Tibial nerve (tissue), 4 donors: ENCODE measurements around the gene GPC2. TPM values are rescaled to one million over a fixed set of nuclear protein-coding genes. Genes with fewer than 3 reads are reported as not detected.

ENCODE experiments used
- DNase-seq, 2 donors: peaks; one replicate each; pipeline ENCODE4 v3.0.0-alpha.2; 2019; ENCODE audit warnings: low spot score in 2 of 2
- H3K27ac ChIP-seq, 4 donors: fragments of 200-600 bp; sonication (generic) in 3 of 4; one replicate each; pipeline ENCODE4 v1.5.1; 2017 to 2019; ENCODE audit warnings: mild to moderate bottlenecking in 1 of 4
- H3K27me3 ChIP-seq, 2 donors: fragments of 200-600 bp; sonication (generic) in 1 of 2; one replicate each; pipeline versions ENCODE4 v1.5.1 to v1.6.0; 2017 to 2019
- H3K36me3 ChIP-seq, 3 donors: fragments of 200-600 bp; sonication (generic); one replicate each; pipeline ENCODE4 v1.5.1; 2018 to 2019
- H3K4me1 ChIP-seq, 4 donors: fragments of 200-600 bp; sonication (generic) in 3 of 4; one replicate each; pipeline ENCODE4 v1.5.1; 2017 to 2019
- H3K4me3 ChIP-seq, 4 donors: fragments of 200-600 bp; sonication (generic) in 3 of 4; one replicate each; pipeline ENCODE4 v1.5.1; 2017 to 2019; ENCODE audit warnings: mild to moderate bottlenecking in 1 of 4, moderate library complexity in 1 of 4
- H3K9me3 ChIP-seq, 4 donors: fragments of 200-600 bp; sonication (generic) in 3 of 4; one replicate each; pipeline ENCODE4 v1.5.1; 2017 to 2019
- EP300 ChIP-seq, 2 donors: sonication (generic); formaldehyde crosslinking; IDR thresholded peaks; one replicate each; pipeline ENCODE4 v1.6.1; 2017; ENCODE audit warnings: antibody characterized with exemption in 2 of 2, mild to moderate bottlenecking in 1 of 2
- POLR2A ChIP-seq, 2 donors: fragments of 450-650 bp; IDR thresholded peaks; one replicate each; pipeline ENCODE4 v1.6.1; 2017; ENCODE audit warnings: antibody characterized with exemption in 2 of 2, mild to moderate bottlenecking in 2 of 2, moderate library complexity in 2 of 2
- WGBS, 2 donors: methylation state at CpG; one replicate each; pipeline ENCODE4 v1.1.5; 2018; 5-methylcytosine and 5-hydroxymethylcytosine counted together
- total RNA-seq, 4 donors: library from RNA; depleted of rRNA; stranded (reverse); fragments of >200 nt; gene quantifications; one replicate each; pipeline ENCODE4 v1.1.0, GENCODE V29; 2016
- TF ChIP-seq, protein P1 (sequence below), 5 experiments: fragments of 200-600 bp in 3 of 5; fragments of 450-650 bp in 2 of 5; sonication (generic) in 3 of 5; IDR thresholded peaks; one replicate each; pipeline ENCODE4 v1.5.1; 2016 to 2019; ENCODE audit warnings: antibody characterized with exemption in 5 of 5, mild to moderate bottlenecking in 3 of 5, moderate library complexity in 2 of 5

GPC2 gene
- total RNA-seq, 4 donors from 2014 or later, result 1.1 to 3.1 (median 1.7) TPM

GRCh38 chr7:100156331-100157068 is 20.7 kb downstream of the GPC2 start:
- TF ChIP-seq, protein P1, sequence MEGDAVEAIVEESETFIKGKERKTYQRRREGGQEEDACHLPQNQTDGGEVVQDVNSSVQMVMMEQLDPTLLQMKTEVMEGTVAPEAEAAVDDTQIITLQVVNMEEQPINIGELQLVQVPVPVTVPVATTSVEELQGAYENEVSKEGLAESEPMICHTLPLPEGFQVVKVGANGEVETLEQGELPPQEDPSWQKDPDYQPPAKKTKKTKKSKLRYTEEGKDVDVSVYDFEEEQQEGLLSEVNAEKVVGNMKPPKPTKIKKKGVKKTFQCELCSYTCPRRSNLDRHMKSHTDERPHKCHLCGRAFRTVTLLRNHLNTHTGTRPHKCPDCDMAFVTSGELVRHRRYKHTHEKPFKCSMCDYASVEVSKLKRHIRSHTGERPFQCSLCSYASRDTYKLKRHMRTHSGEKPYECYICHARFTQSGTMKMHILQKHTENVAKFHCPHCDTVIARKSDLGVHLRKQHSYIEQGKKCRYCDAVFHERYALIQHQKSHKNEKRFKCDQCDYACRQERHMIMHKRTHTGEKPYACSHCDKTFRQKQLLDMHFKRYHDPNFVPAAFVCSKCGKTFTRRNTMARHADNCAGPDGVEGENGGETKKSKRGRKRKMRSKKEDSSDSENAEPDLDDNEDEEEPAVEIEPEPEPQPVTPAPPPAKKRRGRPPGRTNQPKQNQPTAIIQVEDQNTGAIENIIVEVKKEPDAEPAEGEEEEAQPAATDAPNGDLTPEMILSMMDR (IDR thresholded peaks at IDR 0.05), result no peak
- no peak for TF ChIP-seq POLR2A (IDR thresholded peaks at IDR 0.05)
- no peak for TF ChIP-seq EP300 (IDR thresholded peaks at IDR 0.05)
- 77 to 82% methylated on average over 15 to 16 of the region's 16 CpGs for WGBS, 2 donors
- Histone ChIP-seq H3K4me3 (no peak overlapping the region), H3K27me3 (no peaks in the 10 kb centered on the region), H3K36me3 (peaks cover 0 to 48% (median 0%) of the 10 kb centered on the region in 3 donors), H3K9me3 (no peaks in the 10 kb centered on the region), H3K4me1 (peaks cover 0 to 58% (median 16%) of the 10 kb centered on the region in 4 donors), H3K27ac (peak overlapping the region in 1 of 4 donors; percentile 84)
- DNase-seq, result no peak

DNA sequence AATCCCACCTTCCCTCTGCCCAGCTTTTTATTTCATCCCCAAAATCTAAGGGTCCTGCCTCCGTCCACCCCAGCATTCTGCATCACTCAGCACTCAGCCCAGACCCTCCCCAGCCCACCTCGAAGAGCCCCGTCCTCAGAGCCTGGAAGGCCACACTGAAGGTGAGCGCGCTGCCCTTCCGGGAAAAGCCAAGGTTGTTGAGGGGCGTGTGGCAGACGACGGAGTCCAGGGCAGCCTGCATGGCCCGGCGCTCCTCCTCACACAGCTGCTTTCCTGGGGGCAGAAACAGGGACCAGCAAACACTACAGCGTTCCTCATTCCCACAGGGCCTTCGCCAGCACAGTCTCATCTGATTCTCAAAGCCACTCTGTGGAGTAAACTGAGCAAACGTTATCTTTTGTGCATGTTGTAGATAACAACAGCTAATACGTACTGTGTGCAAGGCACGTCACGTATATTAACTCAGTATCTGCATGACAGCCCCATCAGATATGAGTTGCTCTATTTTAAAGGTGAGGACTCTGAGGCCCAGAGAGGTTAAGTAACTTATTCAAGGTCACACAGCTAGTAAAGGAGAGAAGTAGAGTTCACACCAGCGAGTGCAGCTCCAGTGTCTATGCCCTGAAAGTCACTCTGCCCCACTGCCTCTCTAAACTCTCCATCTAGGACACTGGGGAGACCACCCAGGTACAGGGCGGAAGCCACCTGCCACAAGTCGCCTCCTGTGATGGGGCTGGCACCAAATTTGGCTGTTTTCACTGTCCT is 21.4 kb downstream of the GPC2 start:
- Histone ChIP-seq H3K4me3 (no peak overlapping the region), H3K9me3 (no peaks in the 10 kb centered on the region), H3K27me3 (no peaks in the 10 kb centered on the region), H3K4me1 (peaks cover 0 to 61% (median 16%) of the 10 kb centered on the region in 4 donors), H3K36me3 (peaks cover 0 to 56% (median 0%) of the 10 kb centered on the region in 3 donors), H3K27ac (no peak overlapping the region)
- WGBS, 2 donors, result 85 to 86% methylated on average over 20 of the region's 20 CpGs
- TF ChIP-seq EP300 (IDR thresholded peaks at IDR 0.05), result no peak
- no peak for TF ChIP-seq POLR2A (IDR thresholded peaks at IDR 0.05)
- TF ChIP-seq, protein P1 (IDR thresholded peaks at IDR 0.05), result no peak
- DNase-seq, result no peak

- Histone ChIP-seq H3K9me3 (no peaks in the 10 kb centered on the region), H3K27me3 (no peaks in the 10 kb centered on the region), H3K27ac (peak overlapping the region in 1 of 4 donors; percentile 49), H3K4me1 (peaks cover 0 to 70% (median 19%) of the 10 kb centered on the region in 4 donors), H3K4me3 (no peak overlapping the region), H3K36me3 (peaks cover 0 to 59% (median 0%) of the 10 kb centered on the region in 3 donors)
- WGBS, 2 donors, result 66 to 68% methylated on average over 24 to 28 of the region's 30 CpGs
- no peak for DNase-seq
- TF ChIP-seq EP300 (IDR thresholded peaks at IDR 0.05) (no peak), POLR2A (IDR thresholded peaks at IDR 0.05) (no peak)
- TF ChIP-seq, protein P1 (IDR thresholded peaks at IDR 0.05), result no peak
These were observed 22.3 kb downstream of the GPC2 start for GRCh38 chr7:100154651-100155491.

- no peak for DNase-seq
- peak overlapping the region in 2 of 4 donors; percentile 21 to 49 for H3K27ac ChIP-seq
- no peaks in the 10 kb centered on the region for H3K9me3 ChIP-seq
- H3K4me1 ChIP-seq, result peaks cover 0 to 74% (median 23%) of the 10 kb centered on the region in 4 donors
- H3K4me3 ChIP-seq, result no peak overlapping the region
- no peak for TF ChIP-seq EP300 (IDR thresholded peaks at IDR 0.05)
- TF ChIP-seq, protein P1 (IDR thresholded peaks at IDR 0.05), result no peak
- no peak for TF ChIP-seq POLR2A (IDR thresholded peaks at IDR 0.05)
- no peaks in the 10 kb centered on the region for H3K27me3 ChIP-seq
- 74 to 80% methylated on average over 16 of the region's 16 CpGs for WGBS, 2 donors
- peaks cover 0 to 59% (median 0%) of the 10 kb centered on the region in 3 donors for H3K36me3 ChIP-seq
These were observed 23.3 kb downstream of the GPC2 start for GRCh38 chr7:100153708-100154535.
